Measurements from ENCODE around the gene PHKA1. TPM values are rescaled to one million over a fixed set of nuclear protein-coding genes. Genes with fewer than 3 reads are reported as not detected.
"Not testable (repeated sequence)": the region's sequence is repeated elsewhere in the genome, so short reads cannot be mapped to it uniquely, and the experiment has no call there.

The PHKA1 gene
- total RNA-seq, 3 donors from 2014 or later (not counting 1 experiment from before 2014, with no cell fraction given) = 0.13 to 0.24 (median 0.16) TPM

GRCh38 chrX:72609313-72609712 is 104.8 kb downstream of the PHKA1 start:
- Mint-ChIP-seq H3K36me3 (no peaks in the 10 kb centered on the region), H3K9me3 (no peaks in the 10 kb centered on the region), H3K4me3 (no peak overlapping the region), H3K27ac (no peak overlapping the region), H3K4me1 (no peaks in the 10 kb centered on the region), H3K27me3 (ENCODE audit: low read depth in 2 of 2) (peaks cover 5 to 13% of the 10 kb centered on the region in 2 donors)
- no peak for TF ChIP-seq CTCF (IDR thresholded peaks at IDR 0.05)
- no CpG with 5 or more reads among the region's 2 CpGs for WGBS (ENCODE audit: insufficient coverage)
- H3K4me3 ChIP-seq (ENCODE audit: low read length) = no peak overlapping the region
- H3K36me3 ChIP-seq (ENCODE audit: control insufficient read depth, insufficient read depth, low read length) = no peaks in the 10 kb centered on the region
- no peaks in the 10 kb centered on the region for H3K4me1 ChIP-seq (ENCODE audit: control insufficient read depth, insufficient read depth, low read length)
- intact Hi-C loops (cut with micrococcal nuclease) = no loop called here
- no peak for ATAC-seq
- DNase-seq = no peak
- H3K27me3 ChIP-seq (ENCODE audit: control insufficient read depth, insufficient read depth, low read length) = no peaks in the 10 kb centered on the region
- no peak overlapping the region for H3K27ac ChIP-seq (ENCODE audit: low read length)
- H3K9me3 ChIP-seq (ENCODE audit: control insufficient read depth, insufficient read depth, low read length) = no peaks in the 10 kb centered on the region

DNA sequence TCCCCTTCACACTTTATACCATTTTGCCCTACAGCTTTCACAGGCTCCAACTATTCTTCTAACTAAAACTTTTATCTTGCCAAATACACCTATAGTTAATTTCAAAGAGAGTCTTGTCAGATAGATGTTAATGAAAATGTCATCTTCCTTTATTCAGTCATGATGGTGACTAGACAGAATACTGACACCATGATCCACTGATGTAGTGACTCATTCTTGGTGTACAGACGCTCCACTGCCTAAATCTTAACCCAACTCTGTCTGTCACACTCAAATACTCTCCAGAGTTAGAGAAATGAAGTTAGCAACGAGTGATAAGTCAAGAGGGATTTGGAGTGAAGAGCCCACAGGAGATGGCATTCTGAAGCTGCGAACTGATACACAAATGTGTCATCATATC is 109.4 kb downstream of the PHKA1 start:
- H3K27me3 ChIP-seq (ENCODE audit: control insufficient read depth, insufficient read depth, low read length) = no peaks in the 10 kb centered on the region
- ATAC-seq = no peak

DNA sequence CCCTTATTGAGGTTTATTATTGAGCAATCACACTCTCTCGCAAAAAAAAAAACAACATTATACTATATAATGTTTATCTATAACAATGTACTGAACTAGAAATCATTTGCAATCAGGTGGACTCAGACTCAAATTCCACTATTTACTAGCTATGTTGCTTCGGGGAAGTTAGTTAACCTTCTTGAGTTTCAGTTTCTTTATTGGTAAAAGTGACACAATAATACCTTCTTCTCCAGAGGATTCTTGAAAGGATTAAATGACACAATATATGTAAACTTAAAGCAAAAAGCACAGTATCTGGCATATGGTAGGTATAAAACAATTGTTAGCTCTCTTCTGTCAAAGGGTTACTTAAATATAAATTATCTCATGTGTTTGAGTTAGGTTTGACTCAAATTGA is 110.0 kb downstream of the PHKA1 start:
- ATAC-seq (no peak), DNase-seq (no peak)
- Mint-ChIP-seq H3K9me3 (no peaks in the 10 kb centered on the region), H3K4me3 (no peak overlapping the region), H3K36me3 (no peaks in the 10 kb centered on the region), H3K27me3 (ENCODE audit: low read depth in 2 of 2) (peaks cover 0 to 18% of the 10 kb centered on the region in 2 donors), H3K4me1 (no peaks in the 10 kb centered on the region), H3K27ac (no peak overlapping the region)
- H3K4me3 ChIP-seq (ENCODE audit: low read length) = no peak overlapping the region
- H3K36me3 ChIP-seq (ENCODE audit: control insufficient read depth, insufficient read depth, low read length) = no peaks in the 10 kb centered on the region
- no CpG with 5 or more reads among the region's 2 CpGs for WGBS (ENCODE audit: insufficient coverage)
- intact Hi-C loops (cut with micrococcal nuclease) = no loop called here
- H3K4me1 ChIP-seq (ENCODE audit: control insufficient read depth, insufficient read depth, low read length) = no peaks in the 10 kb centered on the region
- H3K9me3 ChIP-seq (ENCODE audit: control insufficient read depth, insufficient read depth, low read length) = no peaks in the 10 kb centered on the region
- H3K27me3 ChIP-seq (ENCODE audit: control insufficient read depth, insufficient read depth, low read length) = no peaks in the 10 kb centered on the region
- TF ChIP-seq CTCF (IDR thresholded peaks at IDR 0.05) = no peak
- H3K27ac ChIP-seq (ENCODE audit: low read length) = no peak overlapping the region

More for the DNA sequence above, 109.4 kb downstream of the PHKA1 start:
- Mint-ChIP-seq H3K27me3 (ENCODE audit: low read depth in 2 of 2) (peaks cover 0 to 18% of the 10 kb centered on the region in 2 donors), H3K4me1 (no peaks in the 10 kb centered on the region), H3K27ac (no peak overlapping the region), H3K9me3 (no peaks in the 10 kb centered on the region), H3K4me3 (no peak overlapping the region), H3K36me3 (no peaks in the 10 kb centered on the region)
- Histone ChIP-seq H3K4me1 (ENCODE audit: control insufficient read depth, insufficient read depth, low read length) (no peaks in the 10 kb centered on the region), H3K36me3 (ENCODE audit: control insufficient read depth, insufficient read depth, low read length) (no peaks in the 10 kb centered on the region), H3K9me3 (ENCODE audit: control insufficient read depth, insufficient read depth, low read length) (no peaks in the 10 kb centered on the region), H3K4me3 (ENCODE audit: low read length) (no peak overlapping the region), H3K27ac (ENCODE audit: low read length) (no peak overlapping the region)
- no peak for TF ChIP-seq CTCF (IDR thresholded peaks at IDR 0.05)
- DNase-seq = no peak
- intact Hi-C loops (cut with micrococcal nuclease) = no loop called here
- 93% methylated on average over 2 of the region's 3 CpGs for WGBS (ENCODE audit: insufficient coverage)

DNA sequence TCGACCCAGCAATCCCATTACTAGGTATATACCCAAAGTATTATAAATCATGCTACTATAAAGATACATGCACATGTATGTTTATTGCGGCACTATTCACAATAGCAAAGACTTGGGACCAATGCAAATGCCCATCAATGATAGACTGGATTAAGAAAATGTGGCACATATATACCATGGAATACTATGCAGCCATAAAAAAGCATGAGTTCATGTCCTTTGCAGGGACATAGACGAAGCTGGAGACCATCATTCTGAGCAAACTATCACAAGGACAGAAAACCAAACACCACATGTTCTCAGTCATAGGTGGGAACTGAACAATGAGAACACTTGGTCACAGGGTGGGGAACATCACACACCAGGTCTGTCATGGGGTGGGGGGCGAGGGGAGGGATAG is 123.1 kb downstream of the PHKA1 start:
- H3K36me3 Mint-ChIP-seq; H3K4me1 Mint-ChIP-seq; H3K4me1 ChIP-seq (ENCODE audit: control insufficient read depth, insufficient read depth, low read length); H3K9me3 Mint-ChIP-seq; ATAC-seq; intact Hi-C loops (cut with micrococcal nuclease); H3K27me3 ChIP-seq (ENCODE audit: control insufficient read depth, insufficient read depth, low read length); H3K27ac Mint-ChIP-seq; DNase-seq; H3K4me3 Mint-ChIP-seq; H3K27me3 Mint-ChIP-seq (ENCODE audit: low read depth in 2 of 2); H3K27ac ChIP-seq (ENCODE audit: low read length); H3K9me3 ChIP-seq (ENCODE audit: control insufficient read depth, insufficient read depth, low read length); H3K4me3 ChIP-seq (ENCODE audit: low read length); H3K36me3 ChIP-seq (ENCODE audit: control insufficient read depth, insufficient read depth, low read length): not testable (repeated sequence)
- WGBS (ENCODE audit: insufficient coverage) = 86% methylated on average over 1 of the region's 4 CpGs

All from natural killer cell (primary cell).